Measurements from ENCODE around the gene MLPH. TPM values are rescaled to one million over a fixed set of nuclear protein-coding genes. Genes with fewer than 3 reads are reported as not detected.
A peak's percentile ranks its signal among the peaks of the same experiment; 100 is the strongest.

Gene MLPH
- total RNA-seq, 6 experiments from 2014 or later: 20.8 to 52.8 (median 35.1) TPM

DNA sequence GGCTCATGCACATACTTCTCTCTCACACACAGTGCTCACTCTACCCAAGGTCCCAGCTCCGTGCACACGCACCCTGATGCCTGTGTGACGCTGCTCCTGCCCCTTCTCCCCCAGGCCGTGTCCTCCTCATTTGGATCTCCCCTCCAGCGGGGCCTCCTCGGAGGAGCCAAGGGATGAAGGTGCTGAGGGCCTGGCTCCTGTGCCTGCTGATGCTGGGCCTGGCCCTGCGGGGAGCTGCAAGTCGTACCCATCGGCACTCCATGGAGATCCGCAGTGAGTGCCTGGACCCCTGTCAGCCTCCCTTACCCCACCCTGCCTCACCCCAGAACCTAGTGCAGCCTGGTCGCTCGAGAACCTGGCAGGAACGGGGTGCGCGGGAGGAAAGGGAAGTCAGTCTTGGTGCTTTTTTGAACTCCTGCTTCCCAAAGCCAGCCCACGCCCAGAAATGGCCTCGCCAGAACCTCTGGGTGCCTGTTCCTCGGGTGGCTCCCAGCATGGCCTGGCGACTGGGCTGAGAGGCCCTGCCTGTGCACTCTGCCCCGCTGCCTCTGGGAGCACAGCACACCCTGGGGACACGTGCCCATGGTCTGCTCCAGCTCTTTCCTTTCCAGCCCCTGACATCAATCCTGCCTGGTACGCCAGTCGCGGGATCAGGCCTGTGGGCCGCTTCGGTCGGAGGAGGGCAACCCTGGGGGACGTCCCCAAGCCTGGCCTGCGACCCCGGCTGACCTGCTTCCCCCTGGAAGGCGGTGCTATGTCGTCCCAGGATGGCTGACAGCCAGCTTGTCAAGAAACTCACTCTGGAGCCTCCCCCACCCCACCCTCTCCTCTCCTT, 79.6 kb downstream of the MLPH start, which contains the start of gene PRLH:
TSS of gene PRLH (plus strand) at position 174 of the 835 bp plus-strand sequence. CDS start at position 174, 0 bp downstream.
- DNase-seq: peak; percentile 56 to 79 (median 75)
- Histone ChIP-seq H3K27ac (no peak within 1 kb of the TSS), H3K27me3 (no peaks in the 10 kb centered on the region), H3K36me3 (no peaks in the 10 kb centered on the region), H3K9me3 (no peaks in the 10 kb centered on the region), H3K4me3 (no peak within 1 kb of the TSS), H3K4me1 (no peaks in the 10 kb centered on the region)
- intact Hi-C loops (cut with DNase I): loop anchor here in 1 of 2 donors (5.0 kb wide), 1 partner anchor 49 kb away; no protein-coding TSS in a partner anchor
- ATAC-seq: peak; percentile 82 to 91 (median 87)
- TF ChIP-seq POLR2A (IDR thresholded peaks at IDR 0.05) (no peak), CTCF (IDR thresholded peaks at IDR 0.05) (no peak)
- 58% methylated on average over 4 of the region's 32 CpGs for WGBS (ENCODE audit: insufficient coverage, low coverage, low lambda C conversion rate, missing lambda C conversion rate)

DNA sequence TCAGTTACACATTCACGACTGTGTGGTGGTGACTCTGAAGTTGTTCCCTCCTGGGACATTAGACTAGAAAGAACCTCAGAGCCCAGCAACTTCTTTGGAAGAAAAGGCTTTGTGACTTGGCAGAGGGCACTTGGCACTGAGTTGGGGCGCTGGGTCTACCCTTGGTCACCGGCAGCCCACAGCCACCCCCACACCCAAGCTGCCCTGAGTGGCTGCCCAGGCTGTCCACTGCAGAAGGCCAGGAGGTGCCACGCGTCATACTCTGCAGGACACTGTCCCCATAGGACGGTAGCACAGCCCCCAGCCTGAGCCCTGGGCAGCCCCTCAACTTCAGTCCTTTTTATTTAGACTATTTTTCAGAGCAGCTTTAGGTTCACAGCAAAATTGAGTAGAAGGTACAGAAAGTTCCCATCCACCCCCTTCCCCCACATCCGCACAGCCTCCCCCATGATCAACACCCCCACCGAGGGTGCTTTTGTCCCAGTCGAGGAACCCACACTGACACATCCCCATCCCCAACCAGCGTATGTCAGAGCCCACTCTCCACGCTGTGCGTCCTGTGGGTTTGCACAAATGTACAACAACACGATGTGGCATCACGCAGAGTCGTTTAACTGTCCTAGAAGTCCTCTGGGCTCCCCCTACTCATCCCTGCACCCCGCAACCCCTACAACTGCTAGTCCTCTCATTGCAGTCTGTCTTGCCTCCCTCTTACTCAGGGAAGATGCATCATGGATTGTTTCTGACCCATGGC, 80.4 kb downstream of the MLPH start:
- no peaks in the 10 kb centered on the region for H3K27me3 ChIP-seq
- intact Hi-C loops (cut with DNase I): loop anchor here in 1 of 2 donors (5.0 kb wide), 1 partner anchor 50 kb away; no protein-coding TSS in a partner anchor
- WGBS (ENCODE audit: insufficient coverage, low coverage, low lambda C conversion rate, missing lambda C conversion rate): 87% methylated on average over 7 of the region's 16 CpGs
- no peak overlapping the region for H3K4me3 ChIP-seq
- TF ChIP-seq POLR2A (IDR thresholded peaks at IDR 0.05) (no peak), CTCF (IDR thresholded peaks at IDR 0.05) (no peak)
- H3K36me3 ChIP-seq: no peaks in the 10 kb centered on the region
- DNase-seq (peak in 1 of 3 donors; percentile 17), ATAC-seq (no peak)
- no peak overlapping the region for H3K27ac ChIP-seq
- H3K4me1 ChIP-seq: peaks cover 0 to 6% (median 2%) of the 10 kb centered on the region in 4 donors
- H3K9me3 ChIP-seq: no peaks in the 10 kb centered on the region

DNA sequence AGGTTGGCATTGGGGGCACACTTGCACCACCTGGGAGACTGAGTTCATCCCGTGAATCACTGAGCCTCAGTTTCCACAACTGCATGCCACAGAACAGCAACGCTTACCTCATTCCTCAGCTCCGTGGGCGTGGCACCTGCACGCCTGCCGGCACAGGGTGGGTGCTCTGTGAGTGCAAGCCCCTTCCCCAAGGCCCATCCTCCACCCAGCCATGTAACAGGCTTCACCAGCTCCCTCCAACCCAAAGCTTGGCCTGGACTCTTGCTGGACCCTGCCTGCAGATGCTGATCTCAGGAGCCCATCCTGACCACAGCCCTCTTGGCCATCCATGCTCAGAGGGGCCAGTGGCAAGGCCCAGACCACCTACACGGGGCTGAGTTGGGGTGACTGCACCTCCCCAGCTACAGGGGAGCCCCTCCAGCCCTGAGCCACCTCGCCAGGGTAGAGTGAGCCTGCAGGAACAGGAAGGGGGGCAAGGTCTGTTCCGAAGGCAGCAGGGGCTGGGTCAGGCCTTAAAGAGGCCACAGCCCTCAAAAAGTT, 81.1 kb downstream of the MLPH start:
- Histone ChIP-seq H3K27ac (no peak overlapping the region), H3K36me3 (no peaks in the 10 kb centered on the region), H3K4me1 (peaks cover 0 to 13% (median 6%) of the 10 kb centered on the region in 4 donors), H3K4me3 (no peak overlapping the region), H3K27me3 (no peaks in the 10 kb centered on the region), H3K9me3 (no peaks in the 10 kb centered on the region)
- WGBS (ENCODE audit: insufficient coverage, low coverage, low lambda C conversion rate, missing lambda C conversion rate): 93% methylated on average over 4 of the region's 9 CpGs
- ATAC-seq (no peak), DNase-seq (no peak)
- TF ChIP-seq POLR2A (IDR thresholded peaks at IDR 0.05) (no peak), CTCF (IDR thresholded peaks at IDR 0.05) (no peak)
- intact Hi-C loops (cut with DNase I): loop anchor here in 1 of 2 donors (5.0 kb wide), 1 partner anchor 51 kb away; no protein-coding TSS in a partner anchor

DNA sequence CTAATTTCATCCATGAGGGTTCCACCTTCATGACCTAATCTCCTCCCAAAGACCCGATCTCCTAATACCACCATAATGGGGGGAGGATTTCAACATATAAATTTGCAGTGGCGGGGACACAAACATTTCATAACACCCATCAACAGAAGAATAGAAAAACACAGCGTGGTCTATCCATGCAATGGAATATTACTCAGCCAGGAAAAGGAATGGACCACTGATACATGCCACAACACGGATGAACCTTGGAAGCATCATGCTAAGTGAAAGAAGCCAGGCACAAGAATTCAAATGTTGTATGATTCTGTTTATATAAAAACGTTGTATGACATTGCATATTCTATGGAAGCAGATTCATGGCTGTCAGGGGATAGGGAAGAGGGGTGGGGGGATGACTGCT, 82.0 kb downstream of the MLPH start:
- H3K4me3 ChIP-seq: no peak overlapping the region
- intact Hi-C loops (cut with DNase I): loop anchor here in 1 of 2 donors (5.0 kb wide), 1 partner anchor 52 kb away; no protein-coding TSS in a partner anchor
- H3K27ac ChIP-seq: no peak overlapping the region
- no peaks in the 10 kb centered on the region for H3K27me3 ChIP-seq
- ATAC-seq: no peak
- H3K36me3 ChIP-seq: no peaks in the 10 kb centered on the region
- 84% methylated on average over 4 of the region's 5 CpGs for WGBS (ENCODE audit: insufficient coverage, low coverage, low lambda C conversion rate, missing lambda C conversion rate)
- no peak for DNase-seq
- TF ChIP-seq CTCF (IDR thresholded peaks at IDR 0.05): no peak
- no peak for TF ChIP-seq POLR2A (IDR thresholded peaks at IDR 0.05)
- peaks cover 0 to 20% (median 6%) of the 10 kb centered on the region in 4 donors for H3K4me1 ChIP-seq
- no peaks in the 10 kb centered on the region for H3K9me3 ChIP-seq
